Naive thymus-derived CD4-positive, alpha-beta T cell (primary cell): ENCODE results near the gene PANX3. TPM values are rescaled to one million over a fixed set of nuclear protein-coding genes. Genes with fewer than 3 reads are reported as not detected.

Source experiments
- polyA plus RNA-seq, 2 donors: library from polyadenylated mRNA; unstranded; fragments of 300-500 nt; fragmentation: Illumina TruSeq; gene quantifications; one replicate each; pipeline ENCODE4 v1.2.3, GENCODE V29; 2021
- total RNA-seq, 6 experiments: library from RNA in 5 of 6; stranded (reverse) in 5 of 6; gene quantifications; 1 replicate in 5 of 6; 2 replicates in 1 of 6; pipeline ENCODE4 v1.2.3 and lab custom pipeline; 2021 to 2026

PANX3 gene
- total and polyA plus RNA-seq, 7 experiments from 2014 or later, result not detected

Other genes with a start within 250 kb of the PANX3 start
- gene OR8B2, start 226.9 kb upstream of the PANX3 start, total RNA-seq, result not detected
- not detected for gene OR8B2, start 226.9 kb upstream of the PANX3 start, polyA plus RNA-seq
- gene OR8B3, start 212.4 kb upstream of the PANX3 start, total RNA-seq, result not detected
- gene OR8B3, start 212.4 kb upstream of the PANX3 start, polyA plus RNA-seq, result not detected
- gene OR8B4, start 186.6 kb upstream of the PANX3 start, total RNA-seq, result not detected
- not detected for gene OR8B4, start 186.6 kb upstream of the PANX3 start, polyA plus RNA-seq
- not detected for gene OR8B8, start 165.7 kb upstream of the PANX3 start, total RNA-seq
- not detected for gene OR8B8, start 165.7 kb upstream of the PANX3 start, polyA plus RNA-seq
- not detected for gene OR8B12, start 67.8 kb upstream of the PANX3 start, total RNA-seq
- not detected for gene OR8B12, start 67.8 kb upstream of the PANX3 start, polyA plus RNA-seq
- not detected for gene OR8A1, start 41.4 kb upstream of the PANX3 start, total RNA-seq
- not detected for gene OR8A1, start 41.4 kb upstream of the PANX3 start, polyA plus RNA-seq
- gene TBRG1, start 11.4 kb downstream of the PANX3 start, total RNA-seq, result 10 to 100 TPM; 35.5 to 78.6 (median 63.9) TPM
- 10 to 100 TPM; 32.4 to 38.4 TPM for gene TBRG1, start 11.4 kb downstream of the PANX3 start, polyA plus RNA-seq
- 10 to 100 TPM in 3 of 5 experiments, 1 to 10 TPM in 2; 6.2 to 11.3 (median 10.4) TPM for gene SIAE, start 62.3 kb downstream of the PANX3 start, total RNA-seq
- gene SIAE, start 62.3 kb downstream of the PANX3 start, polyA plus RNA-seq, result 1 to 10 TPM; 2.7 to 6.5 TPM
- gene SPA17, start 62.5 kb downstream of the PANX3 start, total RNA-seq, result 1 to 10 TPM in 4 of 5 experiments, under 1 TPM in 1; 1.00 to 1.1 (median 1.0) TPM
- gene SPA17, start 62.5 kb downstream of the PANX3 start, polyA plus RNA-seq, result 1 to 10 TPM; 1.7 to 2.3 TPM
- 10 to 100 TPM in 1 of 5 experiments, 1 to 10 TPM in 4; 1.2 to 48.7 (median 4.9) TPM for gene NRGN, start 128.5 kb downstream of the PANX3 start, total RNA-seq
- gene NRGN, start 128.5 kb downstream of the PANX3 start, polyA plus RNA-seq, result not detected
- 1 to 10 TPM in 2 of 5 experiments, under 1 TPM in 3; 0.19 to 1.7 (median 0.85) TPM for gene VSIG2, start 140.8 kb downstream of the PANX3 start, total RNA-seq
- under 1 TPM in 1 of 2 donors, not detected in 1; 0.32 TPM for gene VSIG2, start 140.8 kb downstream of the PANX3 start, polyA plus RNA-seq
- gene ESAM, start 150.9 kb downstream of the PANX3 start, total RNA-seq, result 1 to 10 TPM in 4 of 5 experiments, under 1 TPM in 1; 0.39 to 3.4 (median 1.7) TPM
- gene ESAM, start 150.9 kb downstream of the PANX3 start, polyA plus RNA-seq, result 1 to 10 TPM; 1.9 to 4.1 TPM
- gene MSANTD2, start 189.0 kb downstream of the PANX3 start, total RNA-seq, result 10 to 100 TPM in 4 of 5 experiments, 1 to 10 TPM in 1; 9.1 to 29.5 (median 14.4) TPM
- gene MSANTD2, start 189.0 kb downstream of the PANX3 start, polyA plus RNA-seq, result 1 to 10 TPM; 3.8 to 6.0 TPM